ENCODE measurements around the gene CSHL1.
"Not testable (repeated sequence)": the region's sequence is repeated elsewhere in the genome, so short reads cannot be mapped to it uniquely, and the experiment has no call there.

Gene CSHL1

DNA sequence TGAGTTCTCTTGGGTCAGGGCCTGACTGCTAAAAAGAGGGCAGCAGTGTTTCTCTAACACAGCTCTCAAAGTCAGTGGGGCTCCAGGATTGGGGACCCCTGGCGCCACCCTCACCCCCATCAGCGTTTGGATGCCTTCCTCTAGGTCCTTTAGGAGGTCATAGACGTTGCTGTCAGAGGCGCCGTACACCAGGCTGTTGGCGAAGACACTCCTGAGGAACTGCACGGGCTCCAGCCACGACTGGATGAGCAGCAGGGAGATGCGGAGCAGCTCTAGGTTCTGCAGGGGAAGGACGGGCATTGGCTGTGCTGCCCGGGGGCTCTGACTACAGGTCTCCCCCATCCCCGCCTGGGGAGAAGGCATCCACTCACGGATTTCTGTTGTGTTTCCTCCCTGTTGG, 6.6 kb upstream of the CSHL1 start:
- no peaks in the 10 kb centered on the region for H3K9me3 Mint-ChIP-seq
- TF ChIP-seq, protein P1, sequence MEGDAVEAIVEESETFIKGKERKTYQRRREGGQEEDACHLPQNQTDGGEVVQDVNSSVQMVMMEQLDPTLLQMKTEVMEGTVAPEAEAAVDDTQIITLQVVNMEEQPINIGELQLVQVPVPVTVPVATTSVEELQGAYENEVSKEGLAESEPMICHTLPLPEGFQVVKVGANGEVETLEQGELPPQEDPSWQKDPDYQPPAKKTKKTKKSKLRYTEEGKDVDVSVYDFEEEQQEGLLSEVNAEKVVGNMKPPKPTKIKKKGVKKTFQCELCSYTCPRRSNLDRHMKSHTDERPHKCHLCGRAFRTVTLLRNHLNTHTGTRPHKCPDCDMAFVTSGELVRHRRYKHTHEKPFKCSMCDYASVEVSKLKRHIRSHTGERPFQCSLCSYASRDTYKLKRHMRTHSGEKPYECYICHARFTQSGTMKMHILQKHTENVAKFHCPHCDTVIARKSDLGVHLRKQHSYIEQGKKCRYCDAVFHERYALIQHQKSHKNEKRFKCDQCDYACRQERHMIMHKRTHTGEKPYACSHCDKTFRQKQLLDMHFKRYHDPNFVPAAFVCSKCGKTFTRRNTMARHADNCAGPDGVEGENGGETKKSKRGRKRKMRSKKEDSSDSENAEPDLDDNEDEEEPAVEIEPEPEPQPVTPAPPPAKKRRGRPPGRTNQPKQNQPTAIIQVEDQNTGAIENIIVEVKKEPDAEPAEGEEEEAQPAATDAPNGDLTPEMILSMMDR (IDR thresholded peaks at IDR 0.05; ENCODE audit: unreplicated experiment in 3 of 3): no peak

GRCh38 chr17:63917206-63917605, 6.1 kb upstream of the CSHL1 start:
- H3K27ac Mint-ChIP-seq; H3K9me3 Mint-ChIP-seq; H3K4me1 Mint-ChIP-seq; H3K4me3 Mint-ChIP-seq; H3K36me3 Mint-ChIP-seq (ENCODE audit: low read depth): not testable (repeated sequence)
- peaks cover 13% of the 10 kb centered on the region for H3K27me3 Mint-ChIP-seq (ENCODE audit: low read depth)

More for the DNA sequence above, 6.6 kb upstream of the CSHL1 start:
- Mint-ChIP-seq H3K27ac (no peak overlapping the region), H3K27me3 (ENCODE audit: low read depth) (peaks cover 13% of the 10 kb centered on the region), H3K36me3 (ENCODE audit: low read depth) (no peaks in the 10 kb centered on the region), H3K4me3 (no peak overlapping the region), H3K4me1 (peaks cover 5% of the 10 kb centered on the region)

DNA sequence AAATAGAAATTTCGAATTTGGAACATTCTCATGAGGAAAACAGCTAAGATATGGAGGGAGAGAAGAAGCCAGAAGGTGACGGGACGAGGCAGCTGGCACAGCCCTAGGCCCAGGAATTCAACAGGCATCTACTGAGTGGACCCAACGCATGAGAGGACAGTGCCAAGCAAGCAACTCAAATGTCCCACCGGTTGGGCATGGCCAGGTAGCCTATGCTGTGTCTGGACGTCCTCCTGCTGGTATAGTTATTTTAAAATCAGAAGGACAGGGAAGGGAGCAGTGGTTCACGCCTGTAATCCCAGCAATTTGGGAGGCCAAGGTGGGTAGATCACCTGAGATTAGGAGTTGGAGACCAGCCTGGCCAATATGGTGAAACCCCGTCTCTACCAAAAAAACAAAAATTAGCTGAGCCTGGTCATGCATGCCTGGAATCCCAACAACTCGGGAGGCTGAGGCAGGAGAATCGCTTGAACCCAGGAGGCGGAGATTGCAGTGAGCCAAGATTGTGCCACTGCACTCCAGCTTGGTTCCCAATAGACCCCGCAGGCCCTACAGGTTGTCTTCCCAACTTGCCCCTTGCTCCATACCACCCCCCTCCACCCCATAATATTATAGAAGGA, 5.6 kb upstream of the CSHL1 start:
- Mint-ChIP-seq H3K9me3 (no peaks in the 10 kb centered on the region), H3K36me3 (ENCODE audit: low read depth) (no peaks in the 10 kb centered on the region), H3K4me1 (peaks cover 5% of the 10 kb centered on the region), H3K27ac (no peak overlapping the region), H3K4me3 (no peak overlapping the region), H3K27me3 (ENCODE audit: low read depth) (peaks cover 13% of the 10 kb centered on the region)
- TF ChIP-seq, protein P1 (IDR thresholded peaks at IDR 0.05; ENCODE audit: unreplicated experiment in 3 of 3): no peak

GRCh38 chr17:63915753-63916152, 4.7 kb upstream of the CSHL1 start:
- not testable (repeated sequence) for H3K9me3 Mint-ChIP-seq; H3K4me1 Mint-ChIP-seq; H3K27ac Mint-ChIP-seq; H3K4me3 Mint-ChIP-seq; H3K36me3 Mint-ChIP-seq (ENCODE audit: low read depth)
- H3K27me3 Mint-ChIP-seq (ENCODE audit: low read depth): peaks cover 17% of the 10 kb centered on the region

DNA sequence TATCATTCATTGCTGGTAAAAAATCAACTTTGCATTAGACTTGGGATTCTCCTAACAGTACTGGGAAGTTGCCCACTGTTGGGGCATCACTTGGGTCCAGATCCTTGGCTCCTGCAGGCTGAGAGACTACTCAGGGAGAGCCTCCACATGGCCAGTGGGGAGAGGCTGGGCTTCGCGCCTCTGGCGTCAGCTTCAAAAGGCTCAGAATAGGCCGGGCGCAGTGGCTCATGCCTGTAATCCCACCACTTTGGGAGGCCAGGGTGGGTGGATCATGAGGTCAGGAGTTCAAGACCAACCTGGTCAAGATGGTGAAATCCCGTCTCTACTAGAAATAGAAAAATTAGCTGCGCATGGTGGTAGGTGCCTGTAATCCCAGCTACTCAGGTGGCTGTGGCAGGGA, 3.4 kb upstream of the CSHL1 start:
- peaks cover 5% of the 10 kb centered on the region for H3K4me1 Mint-ChIP-seq
- no peaks in the 10 kb centered on the region for H3K9me3 Mint-ChIP-seq
- H3K4me3 Mint-ChIP-seq: no peak overlapping the region
- H3K27ac Mint-ChIP-seq: no peak overlapping the region
- TF ChIP-seq, protein P1 (IDR thresholded peaks at IDR 0.05; ENCODE audit: unreplicated experiment in 3 of 3): no peak
- H3K36me3 Mint-ChIP-seq (ENCODE audit: low read depth): no peaks in the 10 kb centered on the region
- H3K27me3 Mint-ChIP-seq (ENCODE audit: low read depth): peaks cover 27% of the 10 kb centered on the region

DNA sequence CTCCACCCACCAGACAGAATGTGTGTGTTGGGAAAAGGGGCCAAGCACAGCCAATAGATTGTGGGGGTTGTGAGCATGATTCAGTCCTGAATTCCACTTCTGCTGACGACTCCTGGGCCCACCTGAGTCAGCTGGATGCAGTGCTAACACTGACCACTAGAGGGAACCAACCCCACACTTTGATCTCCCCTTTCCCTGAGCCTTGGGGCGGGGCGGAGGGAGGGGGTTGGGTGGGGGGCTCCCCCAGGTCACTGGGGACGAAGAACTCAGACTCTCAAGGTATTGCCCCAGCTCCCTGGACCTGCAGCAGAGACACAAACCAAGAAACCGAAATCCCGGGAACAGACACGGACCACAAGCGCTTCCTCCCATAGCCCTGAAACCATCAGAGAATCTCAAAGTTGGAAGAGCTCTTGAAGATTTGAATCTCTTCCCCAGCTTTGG, 621 bp upstream of the CSHL1 start:
- Mint-ChIP-seq H3K27me3 (ENCODE audit: low read depth) (peaks cover 28% of the 10 kb centered on the region), H3K4me1 (no peaks in the 10 kb centered on the region), H3K36me3 (ENCODE audit: low read depth) (no peaks in the 10 kb centered on the region), H3K9me3 (no peaks in the 10 kb centered on the region), H3K27ac (no peak overlapping the region), H3K4me3 (no peak overlapping the region)
- TF ChIP-seq, protein P1 (IDR thresholded peaks at IDR 0.05; ENCODE audit: unreplicated experiment in 3 of 3): peak; percentile 79 to 88 (median 80)

- Mint-ChIP-seq H3K9me3 (no peaks in the 10 kb centered on the region), H3K4me3 (no peak overlapping the region), H3K27ac (no peak overlapping the region), H3K27me3 (ENCODE audit: low read depth) (peaks cover 29% of the 10 kb centered on the region), H3K4me1 (no peaks in the 10 kb centered on the region), H3K36me3 (ENCODE audit: low read depth) (no peaks in the 10 kb centered on the region)
- TF ChIP-seq, protein P1 (IDR thresholded peaks at IDR 0.05; ENCODE audit: unreplicated experiment in 3 of 3): no peak
Measured at GRCh38 chr17:63910096-63910495, 962 bp downstream of the CSHL1 start.

- H3K9me3 Mint-ChIP-seq; H3K36me3 Mint-ChIP-seq (ENCODE audit: low read depth); H3K27ac Mint-ChIP-seq; H3K4me1 Mint-ChIP-seq; H3K4me3 Mint-ChIP-seq: not testable (repeated sequence)
- peaks cover 29% of the 10 kb centered on the region for H3K27me3 Mint-ChIP-seq (ENCODE audit: low read depth)
Measured at GRCh38 chr17:63909586-63909985, 1.5 kb downstream of the CSHL1 start.

DNA sequence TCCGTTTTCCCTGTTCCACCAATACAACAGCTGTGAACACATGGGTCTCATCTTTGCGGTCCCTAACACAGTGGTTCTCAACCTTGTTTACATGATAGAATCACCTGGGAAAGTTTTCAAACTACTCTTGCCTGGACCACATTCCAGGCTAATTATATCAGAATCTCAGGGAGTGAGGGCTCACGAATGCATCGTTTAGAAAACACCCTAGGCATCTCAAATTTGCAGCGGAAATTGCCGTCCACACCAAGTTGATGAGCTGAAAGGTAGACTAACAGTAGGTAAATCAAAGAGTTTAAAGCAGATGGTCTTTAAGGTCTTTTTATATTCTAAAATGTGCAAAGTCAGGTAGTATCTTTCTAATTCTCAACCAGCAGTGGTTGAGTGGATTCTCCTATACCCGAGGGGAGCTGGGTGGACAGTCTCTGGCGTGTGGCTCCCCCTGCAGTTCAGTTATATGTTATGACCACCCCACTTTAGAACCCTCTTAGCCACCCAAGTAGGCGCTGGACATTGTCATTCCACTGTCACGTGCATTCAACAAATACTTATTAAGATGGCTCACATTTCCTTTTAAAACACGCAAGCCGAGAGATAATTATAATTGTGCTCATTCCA, 3.8 kb downstream of the CSHL1 start:
- H3K4me1 Mint-ChIP-seq; H3K27ac Mint-ChIP-seq; H3K4me3 Mint-ChIP-seq; H3K9me3 Mint-ChIP-seq; H3K36me3 Mint-ChIP-seq (ENCODE audit: low read depth): not testable (repeated sequence)
- H3K27me3 Mint-ChIP-seq (ENCODE audit: low read depth): peaks cover 33% of the 10 kb centered on the region

DNA sequence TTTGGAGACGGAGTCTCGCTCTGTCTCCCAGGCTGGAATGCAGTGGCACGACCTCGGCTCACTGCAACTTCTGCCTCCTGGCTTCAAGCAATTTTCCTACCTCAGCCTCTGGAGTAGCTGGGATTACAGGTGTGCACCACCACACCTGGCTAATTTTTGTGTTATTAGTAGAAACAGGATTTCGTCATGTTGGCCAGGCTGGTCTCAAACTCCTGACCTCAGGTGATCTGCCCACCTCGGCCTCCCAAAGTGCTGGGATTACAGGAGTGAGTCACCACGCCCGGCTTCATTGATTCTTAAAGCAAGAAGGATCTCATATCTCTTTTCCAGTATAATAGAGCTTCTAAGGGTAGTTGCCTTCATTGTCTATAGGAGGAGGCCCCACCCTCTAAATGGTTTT, 6.3 kb downstream of the CSHL1 start:
- H3K36me3 Mint-ChIP-seq (ENCODE audit: low read depth); H3K27ac Mint-ChIP-seq; H3K4me3 Mint-ChIP-seq; H3K9me3 Mint-ChIP-seq; H3K4me1 Mint-ChIP-seq: not testable (repeated sequence)
- peaks cover 26% of the 10 kb centered on the region for H3K27me3 Mint-ChIP-seq (ENCODE audit: low read depth)

All from nephron (organoid).